Parathyroid adenoma (tissue), 2 donors: ENCODE results near the gene NAALADL2.

Experiments
- H2AFZ ChIP-seq: fragments of 300-600 bp; sonication (generic); one replicate; pipeline ENCODE4 v1.7.0; 2017; ENCODE audit warnings: antibody characterized with exemption, mild to moderate bottlenecking
- H3K27ac ChIP-seq: fragments of 300-600 bp; sonication (generic); one replicate; pipeline ENCODE4 v1.7.0; 2017
- H3K27me3 ChIP-seq: fragments of 300-600 bp; sonication (generic); one replicate; pipeline ENCODE4 v1.7.0; 2017; ENCODE audit warnings: low read length; ENCODE audit not compliant: control insufficient read depth, insufficient read depth
- H3K36me3 ChIP-seq: fragments of 300-600 bp; sonication (generic); one replicate; pipeline ENCODE4 v1.7.0; 2017; ENCODE audit warnings: low read length; ENCODE audit not compliant: control insufficient read depth, insufficient read depth
- H3K4me1 ChIP-seq: fragments of 300-600 bp; sonication (generic); one replicate; pipeline ENCODE4 v1.7.0; 2017; ENCODE audit warnings: control low read depth
- H3K4me2 ChIP-seq: fragments of 300-600 bp; sonication (generic); one replicate; pipeline ENCODE4 v1.7.0; 2017; ENCODE audit warnings: low read length
- H3K4me3 ChIP-seq: fragments of 300-600 bp; sonication (generic); one replicate; pipeline ENCODE4 v1.7.0; 2017; ENCODE audit warnings: low read depth, low read length
- H3K79me2 ChIP-seq: fragments of 300-600 bp; sonication (generic); one replicate; pipeline ENCODE4 v1.7.0; 2017; ENCODE audit warnings: control low read depth
- H3K9ac ChIP-seq: fragments of 300-600 bp; sonication (generic); one replicate; pipeline ENCODE4 v1.7.0; 2017; ENCODE audit warnings: mild to moderate bottlenecking
- H3K9me3 ChIP-seq: fragments of 300-600 bp; sonication (generic); one replicate; pipeline ENCODE4 v1.7.0; 2017; ENCODE audit warnings: low read length; ENCODE audit not compliant: control insufficient read depth
- CTCF ChIP-seq: fragments of 300-600 bp; sonication (generic); IDR thresholded peaks from one replicate; pipeline ENCODE4 v1.7.0; 2017; ENCODE audit warnings: antibody characterized with exemption, mild to moderate bottlenecking
- donor health status: primary hyperparathyroidism.

The NAALADL2 gene

GRCh38 chr3:175486255-175486654, 627.1 kb downstream of the NAALADL2 start:
- no peak overlapping the region for H3K27ac ChIP-seq

GRCh38 chr3:175489406-175489805, 630.3 kb downstream of the NAALADL2 start:
- H3K27me3 ChIP-seq, result no peaks in the 10 kb centered on the region
- TF ChIP-seq CTCF, result no peak
- H3K9ac ChIP-seq, result no peak overlapping the region
- H3K36me3 ChIP-seq, result no peaks in the 10 kb centered on the region
- no peak overlapping the region for H3K27ac ChIP-seq
- no peak overlapping the region for H3K4me3 ChIP-seq
- no peaks in the 10 kb centered on the region for H3K79me2 ChIP-seq
- no peak overlapping the region for H3K4me2 ChIP-seq
- H3K4me1 ChIP-seq, result no peaks in the 10 kb centered on the region
- no peaks in the 10 kb centered on the region for H3K9me3 ChIP-seq
- H2AFZ ChIP-seq, result no peak overlapping the region

More at GRCh38 chr3:175486255-175486654, 627.1 kb downstream of the NAALADL2 start:
- H3K4me3 ChIP-seq, result no peak overlapping the region
- H3K79me2 ChIP-seq, result no peaks in the 10 kb centered on the region
- TF ChIP-seq CTCF, result no peak
- H2AFZ ChIP-seq, result no peak overlapping the region
- no peak overlapping the region for H3K4me2 ChIP-seq
- H3K9ac ChIP-seq, result no peak overlapping the region
- H3K9me3 ChIP-seq, result no peaks in the 10 kb centered on the region
- no peaks in the 10 kb centered on the region for H3K4me1 ChIP-seq
- no peaks in the 10 kb centered on the region for H3K27me3 ChIP-seq
- no peaks in the 10 kb centered on the region for H3K36me3 ChIP-seq

GRCh38 chr3:175493301-175493700, 634.2 kb downstream of the NAALADL2 start:
- H3K9me3 ChIP-seq, result no peaks in the 10 kb centered on the region
- no peak overlapping the region for H2AFZ ChIP-seq
- H3K4me3 ChIP-seq, result no peak overlapping the region
- H3K4me2 ChIP-seq, result no peak overlapping the region
- no peaks in the 10 kb centered on the region for H3K27me3 ChIP-seq
- no peak overlapping the region for H3K27ac ChIP-seq
- H3K36me3 ChIP-seq, result no peaks in the 10 kb centered on the region
- no peak for TF ChIP-seq CTCF
- no peaks in the 10 kb centered on the region for H3K79me2 ChIP-seq
- H3K4me1 ChIP-seq, result no peaks in the 10 kb centered on the region
- H3K9ac ChIP-seq, result no peak overlapping the region

GRCh38 chr3:175495331-175495730, 636.2 kb downstream of the NAALADL2 start:
- Histone ChIP-seq H3K4me3 (no peak overlapping the region), H3K9ac (no peak overlapping the region), H3K36me3 (no peaks in the 10 kb centered on the region), H3K4me1 (no peaks in the 10 kb centered on the region), H3K9me3 (no peaks in the 10 kb centered on the region), H2AFZ (no peak overlapping the region), H3K4me2 (no peak overlapping the region), H3K27me3 (no peaks in the 10 kb centered on the region), H3K79me2 (no peaks in the 10 kb centered on the region), H3K27ac (no peak overlapping the region)
- no peak for TF ChIP-seq CTCF

- no peaks in the 10 kb centered on the region for H3K27me3 ChIP-seq
- no peaks in the 10 kb centered on the region for H3K36me3 ChIP-seq
- H3K9me3 ChIP-seq, result no peaks in the 10 kb centered on the region
- H2AFZ ChIP-seq, result no peak overlapping the region
- no peak overlapping the region for H3K27ac ChIP-seq
- no peak overlapping the region for H3K9ac ChIP-seq
- no peaks in the 10 kb centered on the region for H3K79me2 ChIP-seq
- H3K4me1 ChIP-seq, result no peaks in the 10 kb centered on the region
- TF ChIP-seq CTCF, result no peak
- no peak overlapping the region for H3K4me2 ChIP-seq
- H3K4me3 ChIP-seq, result no peak overlapping the region
Observed at GRCh38 chr3:175502155-175502554, 643.0 kb downstream of the NAALADL2 start.
